Sigmoid colon (tissue), 4 donors: ENCODE measurements around the gene GART.

Experiments
- CTCF ChIP-seq, 4 experiments: fragments of 450-650 bp in 3 of 4; fragments of 200-600 bp in 1 of 4; IDR thresholded peaks; one replicate each; pipeline ENCODE4 v1.5.1; 2016 to 2019; ENCODE audit warnings: antibody characterized with exemption in 4 of 4, mild to moderate bottlenecking in 3 of 4, moderate library complexity in 2 of 4
- EP300 ChIP-seq, 4 donors: sonication (generic); formaldehyde crosslinking; IDR thresholded peaks; one replicate each; pipeline ENCODE4 v1.6.1; 2017; ENCODE audit warnings: antibody characterized with exemption in 4 of 4
- POLR2A ChIP-seq, 2 donors: fragments of 450-650 bp; IDR thresholded peaks; one replicate each; pipeline ENCODE4 v1.6.1; 2016; ENCODE audit warnings: antibody characterized with exemption in 2 of 2, mild to moderate bottlenecking in 2 of 2, moderate library complexity in 2 of 2
- POLR2AphosphoS5 ChIP-seq, 4 donors: sonication (generic); formaldehyde crosslinking; IDR thresholded peaks; one replicate each; pipeline ENCODE4 v1.6.1; 2017; ENCODE audit warnings: antibody characterized with exemption in 4 of 4

- TF ChIP-seq CTCF (IDR thresholded peaks at IDR 0.05) (no peak), POLR2A (IDR thresholded peaks at IDR 0.05) (no peak), EP300 (IDR thresholded peaks at IDR 0.05) (no peak), POLR2AphosphoS5 (IDR thresholded peaks at IDR 0.05) (no peak)
Measured at GRCh38 chr21:33531007-33531406, 10.9 kb downstream of the GART start.
